Stimulated activated CD4-positive, alpha-beta T cell treated with anti-CD3 and anti-CD28 coated beads, Interleukin-4, amount 100 ng/mL, for 24 hours (primary cell): ENCODE results near the gene STATH.
"Not testable (repeated sequence)": the region's sequence is repeated elsewhere in the genome, so short reads cannot be mapped to it uniquely, and the experiment has no call there.

Experiments
- DNase-seq: peaks from one replicate; pipeline ENCODE4 v3.0.0-alpha.2; 2020

Gene STATH

GRCh38 chr4:69995526-69996016 lies at the start of gene STATH:
Gene STATH, plus strand, starts transcription at chr4:69995966. Its CDS starts 2,472 bp downstream, at chr4:69998438.
- no peak for DNase-seq

GRCh38 chr4:69951602-69952001 lies 44.2 kb upstream of the STATH start:
- DNase-seq, result no peak

GRCh38 chr4:69957209-69957608 lies 38.6 kb upstream of the STATH start:
- DNase-seq, result no peak

GRCh38 chr4:69965628-69966027 lies 30.1 kb upstream of the STATH start, which contains the start of gene CSN2:
Gene CSN2, minus strand, starts transcription at chr4:69965728. Its CDS starts 4,733 bp downstream, at chr4:69960995.
- no peak for DNase-seq

- DNase-seq, result no peak
These were observed 25.7 kb upstream of the STATH start for GRCh38 chr4:69970071-69970470.

- DNase-seq, result no peak
These were observed 21.1 kb upstream of the STATH start for GRCh38 chr4:69974631-69975030.

GRCh38 chr4:69977582-69977981 lies 18.2 kb upstream of the STATH start:
- DNase-seq, result no peak

GRCh38 chr4:69984030-69984443 lies 11.7 kb upstream of the STATH start:
- DNase-seq, result no peak

- no peak for DNase-seq
These were observed 9.1 kb upstream of the STATH start for GRCh38 chr4:69986663-69987062.

- DNase-seq, result no peak
These were observed 4.8 kb upstream of the STATH start for GRCh38 chr4:69991016-69991415.

- no peak for DNase-seq
These were observed 984 bp upstream of the STATH start for GRCh38 chr4:69994782-69995181.

- no peak for DNase-seq
These were observed 3.7 kb downstream of the STATH start for GRCh38 chr4:69999420-69999819.

- no peak for DNase-seq
These were observed 4.9 kb downstream of the STATH start for GRCh38 chr4:70000711-70001110.

GRCh38 chr4:70002507-70002906 lies 6.7 kb downstream of the STATH start:
- DNase-seq, result no peak

GRCh38 chr4:70008771-70009170 lies 13.0 kb downstream of the STATH start:
- DNase-seq, result no peak

- DNase-seq, result not testable (repeated sequence)
These were observed 23.2 kb downstream of the STATH start for GRCh38 chr4:70019006-70019405.

- no peak for DNase-seq
These were observed 27.5 kb downstream of the STATH start for GRCh38 chr4:70023218-70023617.

- DNase-seq, result no peak
These were observed 31.2 kb downstream of the STATH start for GRCh38 chr4:70027011-70027410.

GRCh38 chr4:70028159-70028558 lies 32.4 kb downstream of the STATH start, which contains the start of gene HTN3:
Gene HTN3, plus strand, starts transcription at chr4:70028459. Its CDS starts 2,282 bp downstream, at chr4:70030741.
- not testable (repeated sequence) for DNase-seq

- not testable (repeated sequence) for DNase-seq
These were observed 41.8 kb downstream of the STATH start for GRCh38 chr4:70037559-70037958.

GRCh38 chr4:70039928-70040327 lies 44.2 kb downstream of the STATH start:
- not testable (repeated sequence) for DNase-seq

- no peak for DNase-seq
These were observed 46.0 kb downstream of the STATH start for GRCh38 chr4:70041652-70042286.

GRCh38 chr4:70050138-70050537 lies 54.4 kb downstream of the STATH start, which contains the start of gene HTN1:
Gene HTN1, plus strand, starts transcription at chr4:70050438. Its CDS starts 2,639 bp downstream, at chr4:70053077.
- DNase-seq, result not testable (repeated sequence)
